ENCODE data around the gene QARS1. TPM values are rescaled to one million over a fixed set of nuclear protein-coding genes. Genes with fewer than 3 reads are reported as not detected.
A peak's percentile ranks its signal among the peaks of the same experiment; 100 is the strongest.

The QARS1 gene
- total and polyA plus RNA-seq, 2 of the 13 experiments (the other 11 are each of a cell fraction or from before 2014, with no cell fraction given), result 307 to 327 TPM

- TF ChIP-seq CTCF (CRISPR knock-in tag; IDR thresholded peaks at IDR 0.05) (peak; percentile 12; the same call in 1 of the 2 replicates), STAT6 (CRISPR knock-in tag; IDR thresholded peaks at IDR 0.05; ENCODE audit: borderline replicate concordance) (no peak), SIX4 (CRISPR knock-in tag; IDR thresholded peaks at IDR 0.05) (0 out of 2 replicates have a peak, but pooled peaks have one; percentile 41), IKZF4 (CRISPR knock-in tag; IDR thresholded peaks at IDR 0.05; ENCODE audit: borderline replicate concordance, low read depth, not compliant biosample characterization) (no peak), PAF1 (CRISPR knock-in tag; IDR thresholded peaks at IDR 0.05) (no peak), RXRB (CRISPR knock-in tag; IDR thresholded peaks at IDR 0.05; ENCODE audit: borderline replicate concordance) (peak; percentile 66; the same call in 1 of the 2 replicates), ZNF784 (CRISPR knock-in tag; IDR thresholded peaks at IDR 0.05; ENCODE audit: borderline replicate concordance) (no peak), FOXJ3 (CRISPR knock-in tag; IDR thresholded peaks at IDR 0.05; ENCODE audit: borderline replicate concordance) (0 out of 2 replicates have a peak, but pooled peaks have one; percentile 31), IRF1 (CRISPR knock-in tag; IDR thresholded peaks at IDR 0.05; ENCODE audit: low read depth) (no peak), SRF (IDR thresholded peaks at IDR 0.05; ENCODE audit: low read depth, low read length) (no peak), SNAPC4 (CRISPR knock-in tag; IDR thresholded peaks at IDR 0.05) (no peak), ZC3H4 (CRISPR knock-in tag; IDR thresholded peaks at IDR 0.05; ENCODE audit: borderline replicate concordance) (no peak), ZFP36 (IDR thresholded peaks at IDR 0.05; ENCODE audit: borderline replicate concordance, low read depth, low read length, partially characterized antibody) (no peak), SRSF4 (IDR thresholded peaks at IDR 0.05; ENCODE audit: low read depth, low read length, poor library complexity, severe bottlenecking) (no peak), MTA1 (CRISPR knock-in tag; IDR thresholded peaks at IDR 0.05; ENCODE audit: borderline replicate concordance) (no peak), ZNF468 (CRISPR knock-in tag; IDR thresholded peaks at IDR 0.05) (no peak), RARA (CRISPR knock-in tag; IDR thresholded peaks at IDR 0.05) (no peak)
Observed at GRCh38 chr3:49120438-49121131, 16.0 kb upstream of the QARS1 start, which contains the start of gene USP19 (continued).
